Glomerular visceral epithelial cell (primary cell): ENCODE data around the gene KRT84.

Source experiments
- DNase-seq: peaks from one replicate; pipeline ENCODE4 v3.0.0-alpha.2; 2016; ENCODE audit errors: extremely low spot score

KRT84 gene

GRCh38 chr12:52342781-52343490, 42.5 kb downstream of the KRT84 start:
- DNase-seq: no peak

GRCh38 chr12:52341066-52341580, 44.3 kb downstream of the KRT84 start:
- no peak for DNase-seq

- DNase-seq: no peak
Measured at GRCh38 chr12:52338241-52338960, 47.1 kb downstream of the KRT84 start.

- no peak for DNase-seq
Measured at GRCh38 chr12:52337054-52337453, 48.4 kb downstream of the KRT84 start.

- no peak for DNase-seq
Measured at GRCh38 chr12:52336641-52337040, 48.8 kb downstream of the KRT84 start.

- DNase-seq: peak; percentile 68
Measured at GRCh38 chr12:52335598-52336262, 49.7 kb downstream of the KRT84 start.

- no peak for DNase-seq
Measured at GRCh38 chr12:52334185-52334584, 51.3 kb downstream of the KRT84 start.

GRCh38 chr12:52333321-52333720, 52.1 kb downstream of the KRT84 start:
- no peak for DNase-seq

GRCh38 chr12:52332381-52332780, 53.1 kb downstream of the KRT84 start:
- DNase-seq: no peak

- DNase-seq: no peak
Measured at GRCh38 chr12:52331833-52332232, 53.6 kb downstream of the KRT84 start.

- no peak for DNase-seq
Measured at GRCh38 chr12:52331039-52331438, 54.4 kb downstream of the KRT84 start.

GRCh38 chr12:52327830-52328500, 57.5 kb downstream of the KRT84 start:
- DNase-seq: no peak
